ENCODE measurements around the gene JAK3.
"Not testable (repeated sequence)": the region's sequence is repeated elsewhere in the genome, so short reads cannot be mapped to it uniquely, and the experiment has no call there.

JAK3 gene

GRCh38 chr19:17802137-17802858 is 45.5 kb downstream of the JAK3 start:
- no peak for DNase-seq

GRCh38 chr19:17798599-17798998 is 49.2 kb downstream of the JAK3 start:
- DNase-seq, result not testable (repeated sequence)

GRCh38 chr19:17797424-17798201 is 50.2 kb downstream of the JAK3 start:
- no peak for DNase-seq

- DNase-seq, result no peak
These were observed 50.9 kb downstream of the JAK3 start for GRCh38 chr19:17796838-17797423.

- no peak for DNase-seq
These were observed 51.6 kb downstream of the JAK3 start for GRCh38 chr19:17796013-17796837.

- no peak for DNase-seq
These were observed 52.3 kb downstream of the JAK3 start for GRCh38 chr19:17795495-17795856.

- DNase-seq, result no peak
These were observed 52.9 kb downstream of the JAK3 start, which contains the start of gene B3GNT3 for GRCh38 chr19:17794731-17795494. B3GNT3 (plus strand) TSS chr19:17795138; CDS start chr19:17807808, 12,670 bp downstream.

GRCh38 chr19:17794412-17794730 is 53.4 kb downstream of the JAK3 start:
- DNase-seq, result no peak

- DNase-seq, result no peak
These were observed 57.6 kb downstream of the JAK3 start for GRCh38 chr19:17790059-17790780.

GRCh38 chr19:17788632-17789031 is 59.1 kb downstream of the JAK3 start:
- DNase-seq, result no peak

- no peak for DNase-seq
These were observed 60.4 kb downstream of the JAK3 start for GRCh38 chr19:17787274-17787913.

- DNase-seq, result no peak
These were observed 63.4 kb downstream of the JAK3 start for GRCh38 chr19:17784201-17785008.

GRCh38 chr19:17783721-17784120 is 64.1 kb downstream of the JAK3 start:
- not testable (repeated sequence) for DNase-seq

- no peak for DNase-seq
These were observed 67.0 kb downstream of the JAK3 start for GRCh38 chr19:17780781-17781180.

- DNase-seq, result no peak
These were observed 68.5 kb downstream of the JAK3 start for GRCh38 chr19:17778968-17779929.

- DNase-seq, result no peak
These were observed 69.4 kb downstream of the JAK3 start for GRCh38 chr19:17778251-17778967.

GRCh38 chr19:17777840-17778239 is 69.9 kb downstream of the JAK3 start:
- DNase-seq, result not testable (repeated sequence)

Data from NCI-H1417 treated with DMSO at 0.1 percent for 48 hours (cell line).